K562 (cell line): ENCODE data around the gene TUBB2A. TPM values are rescaled to one million over a fixed set of nuclear protein-coding genes. Genes with fewer than 3 reads are reported as not detected.

Source experiments
- CHD4 ChIP-seq: fragments of 200-600 bp; sonication (generic); IDR thresholded peaks from 3 replicates; pipeline ENCODE4 v1.6.1; 2012; ENCODE audit warnings: low read depth, mild to moderate bottlenecking, mixed read lengths, low read length, inconsistent platforms; ENCODE audit not compliant: insufficient read depth, insufficient replicate concordance, poor library complexity, severe bottlenecking
- FOXK1 ChIP-seq: sonication (generic); formaldehyde crosslinking; IDR thresholded peaks from 2 replicates; pipeline ENCODE4 v1.8.0; 2022; ENCODE audit warnings: missing genetic modification reagents, mild to moderate bottlenecking, borderline replicate concordance
- HOXB6 ChIP-seq: fragments of 250-450 bp; sonication (Bioruptor Pico); IDR thresholded peaks from 2 replicates; pipeline ENCODE4 v1.5.1; 2022; ENCODE audit warnings: mild to moderate bottlenecking, borderline replicate concordance
- MTA3 ChIP-seq: fragments of 450-650 bp; formaldehyde crosslinking; IDR thresholded peaks from 2 replicates; pipeline ENCODE4 v1.6.1; 2017; ENCODE audit warnings: mild to moderate bottlenecking, borderline replicate concordance
- MYBL2 ChIP-seq, 2 experiments: fragments of 450-650 bp in 1 of 2; sonication (generic) in 1 of 2; formaldehyde crosslinking in 1 of 2; IDR thresholded peaks; 2 replicates each; pipeline versions ENCODE4 v1.6.1 to v1.8.1; 2017 to 2022; ENCODE audit warnings: borderline replicate concordance in 1 of 2, inconsistent platforms in 1 of 2, low read depth in 1 of 2, mild to moderate bottlenecking in 1 of 2, missing genetic modification reagents in 1 of 2, moderate library complexity in 1 of 2
- RBM39 ChIP-seq: fragments of 200-400 bp; formaldehyde crosslinking; optimal IDR thresholded peaks from 2 replicates; pipeline ENCODE3; 2018; ENCODE audit warnings: low read depth, low read length
- SMARCA5 ChIP-seq: fragments of 450-650 bp; IDR thresholded peaks from 2 replicates; pipeline ENCODE4 v1.6.1; 2016
- YBX1 ChIP-seq: fragments of 450-650 bp; IDR thresholded peaks from 2 replicates; pipeline ENCODE4 v1.7.1; 2016; ENCODE audit warnings: mild to moderate bottlenecking
- ZC3H11A ChIP-seq: IDR thresholded peaks from 2 replicates; pipeline ENCODE4 v1.6.1; 2012; ENCODE audit warnings: low read depth, low read length, improper control_type of control experiment
- ZNF76 ChIP-seq: fragments of 250-450 bp; sonication (Bioruptor Pico); IDR thresholded peaks from 2 replicates; pipeline ENCODE4 v1.4.0; 2020; ENCODE audit warnings: mild to moderate bottlenecking, moderate library complexity, borderline replicate concordance
- polyA plus RNA-seq, 8 experiments: library from polyadenylated mRNA; depleted of rRNA in 4 of 8; stranded (reverse) in 5 of 8; unstranded in 3 of 8; fragments of >200 nt; fragmentation: Nextera tagmentation in 2 of 8; fragmentation: Illumina TruSeq in 1 of 8; extraction: Ambion mirVana in 2 of 8; extraction: Trizol in 1 of 8; gene quantifications; 2 replicates each; pipeline versions ENCODE4 v1.2.1 to v1.2.3, GENCODE V29; 2011 to 2014; ENCODE audit warnings: inconsistent platforms in 1 of 8, missing spikeins in 1 of 8
- total RNA-seq, 7 experiments: library from RNA; depleted of rRNA in 6 of 7; stranded (reverse); fragments of >200 nt in 6 of 7; fragmentation: Illumina TruSeq in 2 of 7; extraction: Trizol in 2 of 7; gene quantifications; 2 replicates each; pipeline versions ENCODE4 v1.2.1 to v1.2.3, GENCODE V29; 2011 to 2021; ENCODE audit warnings: low replicate concordance in 1 of 7
- TF ChIP-seq, protein P1 (sequence below): fragments of 200-600 bp; sonication (generic); IDR thresholded peaks from one replicate; pipeline ENCODE4 v1.6.1; 2012; ENCODE audit warnings: mild to moderate bottlenecking, low read depth, low read length, inconsistent platforms
- TF ChIP-seq, protein P2 (sequence below): sonication (generic); formaldehyde crosslinking; IDR thresholded peaks from 2 replicates; pipeline ENCODE4 v1.8.0; 2022; ENCODE audit warnings: mild to moderate bottlenecking, missing genetic modification reagents
- TF ChIP-seq, protein P3 (sequence below): IDR thresholded peaks from 2 replicates; pipeline ENCODE4 v1.6.1; 2011; ENCODE audit not compliant: insufficient read length; ENCODE audit errors: extremely low read depth

TUBB2A gene
- total and polyA plus RNA-seq, 9 of the 15 experiments (the other 6 are each of a cell fraction or from before 2014, with no cell fraction given) = 3.6 to 92.1 (median 45.6) TPM

- TF ChIP-seq, protein P1, sequence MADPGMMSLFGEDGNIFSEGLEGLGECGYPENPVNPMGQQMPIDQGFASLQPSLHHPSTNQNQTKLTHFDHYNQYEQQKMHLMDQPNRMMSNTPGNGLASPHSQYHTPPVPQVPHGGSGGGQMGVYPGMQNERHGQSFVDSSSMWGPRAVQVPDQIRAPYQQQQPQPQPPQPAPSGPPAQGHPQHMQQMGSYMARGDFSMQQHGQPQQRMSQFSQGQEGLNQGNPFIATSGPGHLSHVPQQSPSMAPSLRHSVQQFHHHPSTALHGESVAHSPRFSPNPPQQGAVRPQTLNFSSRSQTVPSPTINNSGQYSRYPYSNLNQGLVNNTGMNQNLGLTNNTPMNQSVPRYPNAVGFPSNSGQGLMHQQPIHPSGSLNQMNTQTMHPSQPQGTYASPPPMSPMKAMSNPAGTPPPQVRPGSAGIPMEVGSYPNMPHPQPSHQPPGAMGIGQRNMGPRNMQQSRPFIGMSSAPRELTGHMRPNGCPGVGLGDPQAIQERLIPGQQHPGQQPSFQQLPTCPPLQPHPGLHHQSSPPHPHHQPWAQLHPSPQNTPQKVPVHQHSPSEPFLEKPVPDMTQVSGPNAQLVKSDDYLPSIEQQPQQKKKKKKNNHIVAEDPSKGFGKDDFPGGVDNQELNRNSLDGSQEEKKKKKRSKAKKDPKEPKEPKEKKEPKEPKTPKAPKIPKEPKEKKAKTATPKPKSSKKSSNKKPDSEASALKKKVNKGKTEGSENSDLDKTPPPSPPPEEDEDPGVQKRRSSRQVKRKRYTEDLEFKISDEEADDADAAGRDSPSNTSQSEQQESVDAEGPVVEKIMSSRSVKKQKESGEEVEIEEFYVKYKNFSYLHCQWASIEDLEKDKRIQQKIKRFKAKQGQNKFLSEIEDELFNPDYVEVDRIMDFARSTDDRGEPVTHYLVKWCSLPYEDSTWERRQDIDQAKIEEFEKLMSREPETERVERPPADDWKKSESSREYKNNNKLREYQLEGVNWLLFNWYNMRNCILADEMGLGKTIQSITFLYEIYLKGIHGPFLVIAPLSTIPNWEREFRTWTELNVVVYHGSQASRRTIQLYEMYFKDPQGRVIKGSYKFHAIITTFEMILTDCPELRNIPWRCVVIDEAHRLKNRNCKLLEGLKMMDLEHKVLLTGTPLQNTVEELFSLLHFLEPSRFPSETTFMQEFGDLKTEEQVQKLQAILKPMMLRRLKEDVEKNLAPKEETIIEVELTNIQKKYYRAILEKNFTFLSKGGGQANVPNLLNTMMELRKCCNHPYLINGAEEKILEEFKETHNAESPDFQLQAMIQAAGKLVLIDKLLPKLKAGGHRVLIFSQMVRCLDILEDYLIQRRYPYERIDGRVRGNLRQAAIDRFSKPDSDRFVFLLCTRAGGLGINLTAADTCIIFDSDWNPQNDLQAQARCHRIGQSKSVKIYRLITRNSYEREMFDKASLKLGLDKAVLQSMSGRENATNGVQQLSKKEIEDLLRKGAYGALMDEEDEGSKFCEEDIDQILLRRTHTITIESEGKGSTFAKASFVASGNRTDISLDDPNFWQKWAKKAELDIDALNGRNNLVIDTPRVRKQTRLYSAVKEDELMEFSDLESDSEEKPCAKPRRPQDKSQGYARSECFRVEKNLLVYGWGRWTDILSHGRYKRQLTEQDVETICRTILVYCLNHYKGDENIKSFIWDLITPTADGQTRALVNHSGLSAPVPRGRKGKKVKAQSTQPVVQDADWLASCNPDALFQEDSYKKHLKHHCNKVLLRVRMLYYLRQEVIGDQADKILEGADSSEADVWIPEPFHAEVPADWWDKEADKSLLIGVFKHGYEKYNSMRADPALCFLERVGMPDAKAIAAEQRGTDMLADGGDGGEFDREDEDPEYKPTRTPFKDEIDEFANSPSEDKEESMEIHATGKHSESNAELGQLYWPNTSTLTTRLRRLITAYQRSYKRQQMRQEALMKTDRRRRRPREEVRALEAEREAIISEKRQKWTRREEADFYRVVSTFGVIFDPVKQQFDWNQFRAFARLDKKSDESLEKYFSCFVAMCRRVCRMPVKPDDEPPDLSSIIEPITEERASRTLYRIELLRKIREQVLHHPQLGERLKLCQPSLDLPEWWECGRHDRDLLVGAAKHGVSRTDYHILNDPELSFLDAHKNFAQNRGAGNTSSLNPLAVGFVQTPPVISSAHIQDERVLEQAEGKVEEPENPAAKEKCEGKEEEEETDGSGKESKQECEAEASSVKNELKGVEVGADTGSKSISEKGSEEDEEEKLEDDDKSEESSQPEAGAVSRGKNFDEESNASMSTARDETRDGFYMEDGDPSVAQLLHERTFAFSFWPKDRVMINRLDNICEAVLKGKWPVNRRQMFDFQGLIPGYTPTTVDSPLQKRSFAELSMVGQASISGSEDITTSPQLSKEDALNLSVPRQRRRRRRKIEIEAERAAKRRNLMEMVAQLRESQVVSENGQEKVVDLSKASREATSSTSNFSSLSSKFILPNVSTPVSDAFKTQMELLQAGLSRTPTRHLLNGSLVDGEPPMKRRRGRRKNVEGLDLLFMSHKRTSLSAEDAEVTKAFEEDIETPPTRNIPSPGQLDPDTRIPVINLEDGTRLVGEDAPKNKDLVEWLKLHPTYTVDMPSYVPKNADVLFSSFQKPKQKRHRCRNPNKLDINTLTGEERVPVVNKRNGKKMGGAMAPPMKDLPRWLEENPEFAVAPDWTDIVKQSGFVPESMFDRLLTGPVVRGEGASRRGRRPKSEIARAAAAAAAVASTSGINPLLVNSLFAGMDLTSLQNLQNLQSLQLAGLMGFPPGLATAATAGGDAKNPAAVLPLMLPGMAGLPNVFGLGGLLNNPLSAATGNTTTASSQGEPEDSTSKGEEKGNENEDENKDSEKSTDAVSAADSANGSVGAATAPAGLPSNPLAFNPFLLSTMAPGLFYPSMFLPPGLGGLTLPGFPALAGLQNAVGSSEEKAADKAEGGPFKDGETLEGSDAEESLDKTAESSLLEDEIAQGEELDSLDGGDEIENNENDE = no peak
- TF ChIP-seq ZC3H11A (no peak), FOXK1 (CRISPR knock-in tag) (peak; percentile 45; the same call in 1 of the 2 replicates), MTA3 (peak; percentile 76), HOXB6 (CRISPR knock-in tag) (no peak), RBM39 (no peak), MYBL2 (IDR thresholded peaks at IDR 0.05; ENCODE audit: low read depth) (no peak; the same call in 1 of the 2 replicates), MYBL2 (CRISPR knock-in tag; IDR thresholded peaks at IDR 0.05; ENCODE audit: borderline replicate concordance) (no peak), ZNF76 (CRISPR knock-in tag) (no peak), YBX1 (no peak), CHD4 (no peak), SMARCA5 (0 out of 2 replicates have a peak, but pooled peaks have one; percentile 45)
- TF ChIP-seq, protein P2, sequence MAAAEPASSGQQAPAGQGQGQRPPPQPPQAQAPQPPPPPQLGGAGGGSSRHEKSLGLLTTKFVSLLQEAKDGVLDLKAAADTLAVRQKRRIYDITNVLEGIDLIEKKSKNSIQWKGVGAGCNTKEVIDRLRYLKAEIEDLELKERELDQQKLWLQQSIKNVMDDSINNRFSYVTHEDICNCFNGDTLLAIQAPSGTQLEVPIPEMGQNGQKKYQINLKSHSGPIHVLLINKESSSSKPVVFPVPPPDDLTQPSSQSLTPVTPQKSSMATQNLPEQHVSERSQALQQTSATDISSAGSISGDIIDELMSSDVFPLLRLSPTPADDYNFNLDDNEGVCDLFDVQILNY = no peak
- TF ChIP-seq, protein P3, sequence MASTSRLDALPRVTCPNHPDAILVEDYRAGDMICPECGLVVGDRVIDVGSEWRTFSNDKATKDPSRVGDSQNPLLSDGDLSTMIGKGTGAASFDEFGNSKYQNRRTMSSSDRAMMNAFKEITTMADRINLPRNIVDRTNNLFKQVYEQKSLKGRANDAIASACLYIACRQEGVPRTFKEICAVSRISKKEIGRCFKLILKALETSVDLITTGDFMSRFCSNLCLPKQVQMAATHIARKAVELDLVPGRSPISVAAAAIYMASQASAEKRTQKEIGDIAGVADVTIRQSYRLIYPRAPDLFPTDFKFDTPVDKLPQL = no peak
Measured at GRCh38 chr6:3159805-3160781, 2.7 kb upstream of the TUBB2A start (continued).
